SK-N-SH treated with all-trans-retinoic acid at 6 μM for 48 hours (cell line): ENCODE measurements around the gene MAPK10.

Experiments
- BACH2 ChIP-seq: fragments of 250-450 bp; sonication (Bioruptor Pico); IDR thresholded peaks from 2 replicates; pipeline ENCODE4 v1.9.0; 2021; ENCODE audit warnings: mild to moderate bottlenecking, borderline replicate concordance
- PATZ1 ChIP-seq: fragments of 250-450 bp; sonication (Bioruptor Pico); IDR thresholded peaks from 2 replicates; pipeline ENCODE4 v1.8.0; 2020; ENCODE audit warnings: mild to moderate bottlenecking, moderate library complexity, borderline replicate concordance
- RARB ChIP-seq: fragments of 250-450 bp; sonication (Bioruptor Pico); IDR thresholded peaks from 2 replicates; pipeline ENCODE4 v1.8.0; 2021; ENCODE audit warnings: mild to moderate bottlenecking, moderate library complexity
- ZC3H10 ChIP-seq: fragments of 250-450 bp; sonication (Bioruptor Pico); IDR thresholded peaks from 2 replicates; pipeline ENCODE4 v1.5.1; 2021; ENCODE audit warnings: mild to moderate bottlenecking, moderate library complexity
- ZFP3 ChIP-seq: fragments of 250-450 bp; sonication (Bioruptor Pico); IDR thresholded peaks from 2 replicates; pipeline ENCODE4 v1.5.0; 2020; ENCODE audit warnings: mild to moderate bottlenecking, moderate library complexity
- ZNF8 ChIP-seq: fragments of 450-650 bp; formaldehyde crosslinking; IDR thresholded peaks from 2 replicates; pipeline ENCODE4 v1.5.0; 2020; ENCODE audit warnings: mild to moderate bottlenecking, moderate library complexity

- TF ChIP-seq ZC3H10 (no peak), BACH2 (CRISPR knock-in tag) (no peak), ZFP3 (CRISPR knock-in tag) (no peak), ZNF8 (CRISPR knock-in tag) (no peak), RARB (CRISPR knock-in tag) (no peak), PATZ1 (CRISPR knock-in tag) (no peak)
Observed at GRCh38 chr4:86358257-86358656, 1.6 kb downstream of the MAPK10 start.
